Measurements from ENCODE around the gene TTLL5. TPM values are rescaled to one million over a fixed set of nuclear protein-coding genes. Genes with fewer than 3 reads are reported as not detected.
A peak's percentile ranks its signal among the peaks of the same experiment; 100 is the strongest.

Gene TTLL5
- total RNA-seq, 4 donors from 2014 or later: 14.2 to 27.1 (median 21.2) TPM

DNA sequence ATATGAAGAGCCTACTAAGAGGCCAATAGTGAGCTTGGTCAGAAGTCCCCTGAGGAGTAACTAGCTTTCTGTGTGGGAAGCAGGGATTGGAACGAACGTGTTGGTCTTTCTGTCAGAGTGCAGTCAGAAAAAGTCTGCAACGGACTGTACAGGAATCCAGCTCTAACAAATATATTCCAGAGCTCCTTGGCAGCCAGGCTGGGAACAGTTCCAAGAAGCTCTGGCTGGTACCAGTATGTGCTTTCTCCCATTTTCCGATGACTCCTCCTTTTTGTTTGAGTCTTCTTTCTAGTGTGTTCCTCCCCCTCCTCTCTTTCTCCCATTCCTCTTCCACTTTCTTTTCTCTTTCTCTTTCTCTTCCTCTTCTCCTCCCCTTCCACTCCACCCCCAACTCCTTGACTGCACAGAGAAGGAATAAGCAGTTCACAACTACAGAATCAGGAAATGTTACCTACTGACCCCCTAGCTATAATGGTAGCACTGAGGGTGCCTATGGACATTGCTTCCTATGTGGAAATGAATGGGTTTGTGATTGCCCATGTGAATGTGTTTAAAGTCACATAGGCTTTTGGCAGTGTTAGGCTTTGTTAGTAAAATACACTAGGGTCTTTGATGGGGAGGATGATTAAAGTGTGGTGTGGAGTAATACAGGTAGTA lies 59.9 kb downstream of the TTLL5 start:
- Histone ChIP-seq H3K36me3 (peaks cover 0 to 32% (median 0%) of the 10 kb centered on the region in 3 donors), H3K4me1 (peaks cover 0 to 34% (median 4%) of the 10 kb centered on the region in 3 donors)
- TF ChIP-seq POLR2A (IDR thresholded peaks at IDR 0.05): no peak
- TF ChIP-seq, protein P1, sequence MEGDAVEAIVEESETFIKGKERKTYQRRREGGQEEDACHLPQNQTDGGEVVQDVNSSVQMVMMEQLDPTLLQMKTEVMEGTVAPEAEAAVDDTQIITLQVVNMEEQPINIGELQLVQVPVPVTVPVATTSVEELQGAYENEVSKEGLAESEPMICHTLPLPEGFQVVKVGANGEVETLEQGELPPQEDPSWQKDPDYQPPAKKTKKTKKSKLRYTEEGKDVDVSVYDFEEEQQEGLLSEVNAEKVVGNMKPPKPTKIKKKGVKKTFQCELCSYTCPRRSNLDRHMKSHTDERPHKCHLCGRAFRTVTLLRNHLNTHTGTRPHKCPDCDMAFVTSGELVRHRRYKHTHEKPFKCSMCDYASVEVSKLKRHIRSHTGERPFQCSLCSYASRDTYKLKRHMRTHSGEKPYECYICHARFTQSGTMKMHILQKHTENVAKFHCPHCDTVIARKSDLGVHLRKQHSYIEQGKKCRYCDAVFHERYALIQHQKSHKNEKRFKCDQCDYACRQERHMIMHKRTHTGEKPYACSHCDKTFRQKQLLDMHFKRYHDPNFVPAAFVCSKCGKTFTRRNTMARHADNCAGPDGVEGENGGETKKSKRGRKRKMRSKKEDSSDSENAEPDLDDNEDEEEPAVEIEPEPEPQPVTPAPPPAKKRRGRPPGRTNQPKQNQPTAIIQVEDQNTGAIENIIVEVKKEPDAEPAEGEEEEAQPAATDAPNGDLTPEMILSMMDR (IDR thresholded peaks at IDR 0.05): no peak

GRCh38 chr14:75723716-75724115 lies 62.7 kb downstream of the TTLL5 start:
- Histone ChIP-seq H3K4me3 (no peak overlapping the region), H3K4me1 (peaks cover 0 to 27% (median 4%) of the 10 kb centered on the region in 3 donors), H3K36me3 (peaks cover 0 to 30% (median 0%) of the 10 kb centered on the region in 3 donors), H3K9me3 (no peaks in the 10 kb centered on the region), H3K27ac (no peak overlapping the region), H3K27me3 (no peaks in the 10 kb centered on the region)
- 46 to 60% methylated on average over 1 of the region's 1 CpG for WGBS, 2 donors
- TF ChIP-seq, protein P1 (IDR thresholded peaks at IDR 0.05): no peak
- TF ChIP-seq POLR2A (IDR thresholded peaks at IDR 0.05): no peak
- intact Hi-C loops (cut with DNase I): no loop called here
- DNase-seq: no peak

More for the DNA sequence above, 59.9 kb downstream of the TTLL5 start:
- Histone ChIP-seq H3K27me3 (no peaks in the 10 kb centered on the region), H3K4me3 (peak overlapping the region in 1 of 4 donors; percentile 2), H3K27ac (peak overlapping the region; percentile 14 to 59 (median 43)), H3K9me3 (no peaks in the 10 kb centered on the region)
- WGBS, 2 donors: 20 to 25% methylated on average over 4 of the region's 4 CpGs
- no peak for DNase-seq
- intact Hi-C loops (cut with DNase I): no loop called here

- 79 to 94% methylated on average over 5 to 6 of the region's 6 CpGs for WGBS, 2 donors
- H3K27ac ChIP-seq: peak overlapping the region in 2 of 4 donors; percentile 7 to 27
Measured at GRCh38 chr14:75724414-75725204, 63.6 kb downstream of the TTLL5 start.

DNA sequence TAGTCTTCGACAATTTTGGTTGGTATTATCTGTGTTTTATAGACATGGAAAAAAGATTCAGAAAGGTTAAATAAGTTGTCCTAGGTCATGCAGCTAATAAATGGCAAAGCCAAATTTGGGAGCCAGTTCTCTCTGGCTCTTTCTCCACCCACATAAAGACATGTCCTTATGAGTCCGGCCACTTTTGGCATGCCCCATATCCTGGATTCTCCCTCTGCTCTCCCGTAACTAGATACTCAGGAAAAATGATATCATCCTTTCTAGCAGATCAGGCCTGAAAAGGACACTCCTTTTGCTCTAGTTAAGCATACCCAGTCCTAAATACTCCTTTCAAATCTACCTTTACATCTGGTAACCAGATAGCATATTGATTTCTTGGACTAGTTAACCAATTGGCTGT lies 64.4 kb downstream of the TTLL5 start:
- DNase-seq: no peak
- Histone ChIP-seq H3K9me3 (no peaks in the 10 kb centered on the region), H3K4me3 (no peak overlapping the region), H3K36me3 (peaks cover 0 to 28% (median 0%) of the 10 kb centered on the region in 3 donors), H3K27me3 (no peaks in the 10 kb centered on the region), H3K4me1 (peaks cover 0 to 11% (median 4%) of the 10 kb centered on the region in 3 donors), H3K27ac (no peak overlapping the region)
- TF ChIP-seq, protein P1 (IDR thresholded peaks at IDR 0.05): no peak
- TF ChIP-seq POLR2A (IDR thresholded peaks at IDR 0.05): no peak
- WGBS, 2 donors: 65 to 81% methylated on average over 3 of the region's 3 CpGs
- intact Hi-C loops (cut with DNase I): no loop called here

More at GRCh38 chr14:75724414-75725204, 63.6 kb downstream of the TTLL5 start:
- intact Hi-C loops (cut with DNase I): no loop called here
- no peak for DNase-seq
- TF ChIP-seq POLR2A (IDR thresholded peaks at IDR 0.05): no peak
- TF ChIP-seq, protein P1 (IDR thresholded peaks at IDR 0.05): no peak
- H3K4me3 ChIP-seq: no peak overlapping the region
- no peaks in the 10 kb centered on the region for H3K9me3 ChIP-seq
- peaks cover 0 to 28% (median 0%) of the 10 kb centered on the region in 3 donors for H3K36me3 ChIP-seq
- no peaks in the 10 kb centered on the region for H3K27me3 ChIP-seq
- H3K4me1 ChIP-seq: peaks cover 0 to 19% (median 4%) of the 10 kb centered on the region in 3 donors

DNA sequence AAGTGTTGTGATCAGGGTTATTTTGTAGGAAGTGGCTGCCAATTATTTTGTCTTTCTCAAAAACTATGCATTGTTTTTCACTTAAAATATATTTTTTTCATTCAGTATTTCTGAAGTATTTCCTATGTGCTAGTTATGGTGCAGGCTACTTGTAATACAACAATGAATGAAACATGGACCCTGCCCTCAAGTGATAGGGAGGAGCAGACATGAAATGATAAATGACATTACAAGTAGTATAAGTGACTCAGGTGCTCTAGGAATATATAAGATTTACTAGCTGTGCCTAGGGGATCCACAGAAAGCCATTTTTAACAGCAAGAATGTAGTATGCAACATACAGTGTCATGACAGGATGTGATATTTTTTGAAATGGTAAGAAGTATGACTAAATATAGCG lies 65.3 kb downstream of the TTLL5 start:
- no peak overlapping the region for H3K4me3 ChIP-seq
- H3K27me3 ChIP-seq: no peaks in the 10 kb centered on the region
- intact Hi-C loops (cut with DNase I): no loop called here
- H3K4me1 ChIP-seq: peaks cover 0 to 4% (median 3%) of the 10 kb centered on the region in 3 donors
- H3K36me3 ChIP-seq: peaks cover 0 to 27% (median 0%) of the 10 kb centered on the region in 3 donors
- H3K9me3 ChIP-seq: no peaks in the 10 kb centered on the region
- no peak for DNase-seq
- TF ChIP-seq, protein P1 (IDR thresholded peaks at IDR 0.05): no peak
- no peak for TF ChIP-seq POLR2A (IDR thresholded peaks at IDR 0.05)
- H3K27ac ChIP-seq: no peak overlapping the region
- 86 to 92% methylated on average over 1 of the region's 1 CpG for WGBS, 2 donors
